OCI-LY7 (cell line): ENCODE measurements around the gene CD302. TPM values are rescaled to one million over a fixed set of nuclear protein-coding genes. Genes with fewer than 3 reads are reported as not detected.

Experiments
- BruUV-seq: library from RNA; stranded (reverse); fragments of 400-500 nt; replicated peaks from 2 replicates; lab custom pipeline; 2021; lab: Mats Ljungman, UMichigan
- CTCF ChIA-PET: fragments of 300-600 bp; sonication (Branson Sonifier 250); formaldehyde crosslinking; loops from one replicate; lab custom pipeline; 2022; ENCODE audit warnings: antibody characterized with exemption; ENCODE audit not compliant: unreplicated experiment; lab: Charles Lee
- POLR2A ChIA-PET: fragments of 300-600 bp; sonication (Branson Sonifier 250); formaldehyde crosslinking; loops from one replicate; lab custom pipeline; 2022; ENCODE audit warnings: antibody characterized with exemption; lab: Charles Lee
- DNase-seq: peaks from one replicate; pipeline ENCODE4 v3.0.0-alpha.2; 2015; ENCODE audit warnings: low spot score
- H2AFZ ChIP-seq: fragments of 200-600 bp; sonication (generic), shearing (Covaris generic); 2 replicates; pipeline ENCODE4 v1.6.1; 2014; ENCODE audit warnings: mild to moderate bottlenecking, antibody characterized with exemption, low read length, moderate library complexity
- H3K27ac ChIP-seq: fragments of 200-600 bp; sonication (generic); 2 replicates; pipeline ENCODE4 v1.5.1; 2014; ENCODE audit warnings: mixed run types, low read depth, mild to moderate bottlenecking, moderate library complexity, low read length, inconsistent platforms; ENCODE audit not compliant: poor library complexity, severe bottlenecking
- H3K36me3 ChIP-seq: fragments of 200-600 bp; sonication (generic); 2 replicates; pipeline ENCODE4 v1.6.1; 2014; ENCODE audit warnings: mild to moderate bottlenecking, antibody characterized with exemption, low read length, moderate library complexity, mixed read lengths; ENCODE audit not compliant: insufficient read depth
- H3K4me1 ChIP-seq: fragments of 200-600 bp; sonication (generic); 2 replicates; pipeline ENCODE4 v1.5.1; 2014; ENCODE audit warnings: mild to moderate bottlenecking, low read length; ENCODE audit not compliant: insufficient read depth, poor library complexity, severe bottlenecking
- H3K4me2 ChIP-seq: fragments of 200-600 bp; sonication (generic); 2 replicates; pipeline ENCODE4 v1.6.1; 2014; ENCODE audit warnings: mild to moderate bottlenecking, low read length
- H3K4me3 ChIP-seq: fragments of 200-600 bp; sonication (generic); 2 replicates; pipeline ENCODE4 v1.5.1; 2014; ENCODE audit warnings: mild to moderate bottlenecking, low read depth, low read length; ENCODE audit not compliant: poor library complexity, severe bottlenecking
- H3K79me2 ChIP-seq: fragments of 200-600 bp; sonication (generic); 2 replicates; pipeline ENCODE4 v1.6.1; 2016; ENCODE audit warnings: low read depth, mild to moderate bottlenecking, low read length, moderate library complexity, mixed read lengths; ENCODE audit not compliant: insufficient read depth
- H3K9me2 ChIP-seq: fragments of 200-600 bp; sonication (generic); 2 replicates; pipeline ENCODE4 v1.6.1; 2016; ENCODE audit warnings: mild to moderate bottlenecking, low read length, mixed read lengths; ENCODE audit not compliant: insufficient read depth
- H3K9me3 ChIP-seq: fragments of 200-600 bp; sonication (generic); 2 replicates; pipeline ENCODE4 v1.6.1; 2014; ENCODE audit warnings: mild to moderate bottlenecking, mixed run types, low read length, mixed read lengths
- H4K20me1 ChIP-seq: fragments of 200-600 bp; sonication (generic); 2 replicates; pipeline ENCODE4 v1.6.1; 2014; ENCODE audit warnings: mild to moderate bottlenecking, antibody characterized with exemption, low read length, moderate library complexity, mixed read lengths; ENCODE audit not compliant: insufficient read depth
- CTCF ChIP-seq: fragments of 200-600 bp; sonication (generic); conservative IDR thresholded peaks from 2 replicates; pipeline ENCODE4 v1.5.1; 2014; ENCODE audit warnings: mild to moderate bottlenecking, antibody characterized with exemption, low read length, moderate library complexity, mixed read lengths
- EZH2phosphoT487 ChIP-seq: fragments of 200-600 bp; sonication (generic); IDR thresholded peaks from 2 replicates; pipeline ENCODE4 v1.6.1; 2018; ENCODE audit warnings: low read depth, borderline replicate concordance, mild to moderate bottlenecking, mixed run types, antibody characterized with exemption, low read length, moderate library complexity, mixed read lengths
- intact Hi-C: fragments of 100-400 bp; cut with micrococcal nuclease; formaldehyde crosslinking; loops from one replicate; pipeline ENCODE4 v1.10.0; 2022; ENCODE audit not compliant: unreplicated experiment
- total RNA-seq, 2 experiments: library from RNA; depleted of rRNA in 1 of 2; stranded (reverse); fragments of >200 nt in 1 of 2; shearing (Covaris generic) in 1 of 2; gene quantifications; 2 replicates each; pipeline ENCODE4 v1.2.3, GENCODE V29; 2014 to 2022

Gene CD302
- total RNA-seq, 2 experiments from 2014 or later = not detected

- ChIA-PET POLR2A (interaction anchor here (0.7 to 0.9 kb wide), 2 partner anchors 11 to 21 kb away, joined by 5 read pairs; no protein-coding TSS in a partner anchor), CTCF (no interaction called here)
- H3K4me2 ChIP-seq = no peak overlapping the region
- peaks cover 6% of the 10 kb centered on the region for H4K20me1 ChIP-seq
- no peak overlapping the region for H2AFZ ChIP-seq
- intact Hi-C loops = no loop called here
- no peaks in the 10 kb centered on the region for H3K79me2 ChIP-seq
- DNase-seq = no peak
- no peak overlapping the region for H3K4me3 ChIP-seq
- H3K9me2 ChIP-seq = no peaks in the 10 kb centered on the region
- H3K27ac ChIP-seq = no peak overlapping the region
- BruUV-seq = no TSS peak
- TF ChIP-seq EZH2phosphoT487 = no peak
- TF ChIP-seq CTCF = no peak
- no peaks in the 10 kb centered on the region for H3K4me1 ChIP-seq
- peaks cover 25% of the 10 kb centered on the region for H3K36me3 ChIP-seq
- no peaks in the 10 kb centered on the region for H3K9me3 ChIP-seq
These were observed 23.5 kb downstream of the CD302 start for GRCh38 chr2:159774370-159774990.

- Histone ChIP-seq H2AFZ (no peak overlapping the region), H3K4me1 (no peaks in the 10 kb centered on the region), H3K79me2 (no peaks in the 10 kb centered on the region), H3K9me2 (no peaks in the 10 kb centered on the region), H3K36me3 (peaks cover 31% of the 10 kb centered on the region), H3K4me3 (no peak overlapping the region), H3K4me2 (no peak overlapping the region), H3K27ac (no peak overlapping the region), H3K9me3 (no peaks in the 10 kb centered on the region), H4K20me1 (peaks cover 6% of the 10 kb centered on the region)
- CTCF ChIA-PET = no interaction called here
- POLR2A ChIA-PET = interaction anchor here (0.7 to 0.9 kb wide), 2 partner anchors 12 to 22 kb away, joined by 5 read pairs; no protein-coding TSS in a partner anchor
- no peak for DNase-seq
- no TSS peak for BruUV-seq
- intact Hi-C loops = no loop called here
- TF ChIP-seq CTCF (no peak), EZH2phosphoT487 (no peak)
These were observed 24.1 kb downstream of the CD302 start for GRCh38 chr2:159773886-159774285.

- H4K20me1 ChIP-seq = peaks cover 6% of the 10 kb centered on the region
- no peak overlapping the region for H3K27ac ChIP-seq
- no peak overlapping the region for H3K4me3 ChIP-seq
- intact Hi-C loops = no loop called here
- H3K4me2 ChIP-seq = no peak overlapping the region
- H3K36me3 ChIP-seq = peaks cover 36% of the 10 kb centered on the region
- no peaks in the 10 kb centered on the region for H3K4me1 ChIP-seq
- no peak for DNase-seq
- TF ChIP-seq CTCF = no peak
- no peak for TF ChIP-seq EZH2phosphoT487
- H2AFZ ChIP-seq = no peak overlapping the region
- ChIA-PET POLR2A (interaction anchor here (0.7 kb wide), 1 partner anchor 22 kb away, joined by 5 read pairs; no protein-coding TSS in a partner anchor), CTCF (no interaction called here)
- BruUV-seq = no TSS peak
- no peaks in the 10 kb centered on the region for H3K79me2 ChIP-seq
- no peaks in the 10 kb centered on the region for H3K9me2 ChIP-seq
- H3K9me3 ChIP-seq = no peaks in the 10 kb centered on the region
These were observed 24.6 kb downstream of the CD302 start for GRCh38 chr2:159773426-159773825.
